ENCODE data around the gene IKZF1. TPM values are rescaled to one million over a fixed set of nuclear protein-coding genes. Genes with fewer than 3 reads are reported as not detected.

Gene IKZF1
- total and polyA plus RNA-seq, 9 of the 15 experiments (the other 6 are each of a cell fraction or from before 2014, with no cell fraction given) = 12.6 to 85.3 (median 44.7) TPM

DNA sequence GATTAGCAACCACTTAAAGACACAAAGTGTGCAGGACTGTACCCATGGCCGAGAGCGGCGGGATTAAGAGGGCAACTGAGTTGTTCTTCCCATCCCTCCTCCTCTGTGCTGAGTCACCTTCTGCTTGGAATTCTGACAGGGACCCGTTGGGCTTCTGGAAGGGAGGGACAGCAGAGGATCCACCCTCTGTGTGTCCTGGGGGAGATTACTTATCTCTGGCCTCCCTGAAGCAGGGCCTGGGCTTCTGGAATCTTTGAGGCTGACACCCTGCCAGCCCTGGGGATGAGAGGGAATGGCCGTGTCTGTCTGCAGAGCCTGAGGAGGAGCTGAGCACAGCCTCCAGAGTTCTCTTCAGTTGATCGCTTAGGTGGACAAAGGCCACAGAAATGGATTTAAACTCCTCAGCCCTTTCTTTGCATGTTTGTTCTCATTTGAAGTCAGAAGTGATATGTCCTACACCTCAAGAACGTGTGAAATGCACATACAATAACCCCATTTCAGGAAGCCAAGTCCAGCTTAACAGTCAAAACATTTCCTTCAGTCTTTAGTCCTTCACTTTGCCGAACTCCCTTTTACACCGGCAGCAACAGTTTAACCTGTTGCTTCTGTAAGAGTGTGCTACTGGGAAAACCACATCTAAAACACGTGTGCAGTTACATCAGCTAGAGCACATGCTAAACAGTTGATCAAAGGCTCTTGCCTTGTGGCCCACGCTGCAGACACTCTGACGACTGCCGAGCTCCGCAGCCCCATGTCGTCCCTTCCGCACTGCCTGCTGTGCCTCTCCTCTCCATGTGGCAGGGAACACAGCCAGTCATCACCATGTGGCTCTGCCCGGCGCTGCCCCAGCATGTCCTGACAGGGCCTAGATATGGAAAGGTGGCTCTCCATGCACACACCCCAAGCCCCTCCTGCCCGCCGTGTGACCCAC, 55.7 kb downstream of the IKZF1 start (continued):
- TF ChIP-seq, protein P1, sequence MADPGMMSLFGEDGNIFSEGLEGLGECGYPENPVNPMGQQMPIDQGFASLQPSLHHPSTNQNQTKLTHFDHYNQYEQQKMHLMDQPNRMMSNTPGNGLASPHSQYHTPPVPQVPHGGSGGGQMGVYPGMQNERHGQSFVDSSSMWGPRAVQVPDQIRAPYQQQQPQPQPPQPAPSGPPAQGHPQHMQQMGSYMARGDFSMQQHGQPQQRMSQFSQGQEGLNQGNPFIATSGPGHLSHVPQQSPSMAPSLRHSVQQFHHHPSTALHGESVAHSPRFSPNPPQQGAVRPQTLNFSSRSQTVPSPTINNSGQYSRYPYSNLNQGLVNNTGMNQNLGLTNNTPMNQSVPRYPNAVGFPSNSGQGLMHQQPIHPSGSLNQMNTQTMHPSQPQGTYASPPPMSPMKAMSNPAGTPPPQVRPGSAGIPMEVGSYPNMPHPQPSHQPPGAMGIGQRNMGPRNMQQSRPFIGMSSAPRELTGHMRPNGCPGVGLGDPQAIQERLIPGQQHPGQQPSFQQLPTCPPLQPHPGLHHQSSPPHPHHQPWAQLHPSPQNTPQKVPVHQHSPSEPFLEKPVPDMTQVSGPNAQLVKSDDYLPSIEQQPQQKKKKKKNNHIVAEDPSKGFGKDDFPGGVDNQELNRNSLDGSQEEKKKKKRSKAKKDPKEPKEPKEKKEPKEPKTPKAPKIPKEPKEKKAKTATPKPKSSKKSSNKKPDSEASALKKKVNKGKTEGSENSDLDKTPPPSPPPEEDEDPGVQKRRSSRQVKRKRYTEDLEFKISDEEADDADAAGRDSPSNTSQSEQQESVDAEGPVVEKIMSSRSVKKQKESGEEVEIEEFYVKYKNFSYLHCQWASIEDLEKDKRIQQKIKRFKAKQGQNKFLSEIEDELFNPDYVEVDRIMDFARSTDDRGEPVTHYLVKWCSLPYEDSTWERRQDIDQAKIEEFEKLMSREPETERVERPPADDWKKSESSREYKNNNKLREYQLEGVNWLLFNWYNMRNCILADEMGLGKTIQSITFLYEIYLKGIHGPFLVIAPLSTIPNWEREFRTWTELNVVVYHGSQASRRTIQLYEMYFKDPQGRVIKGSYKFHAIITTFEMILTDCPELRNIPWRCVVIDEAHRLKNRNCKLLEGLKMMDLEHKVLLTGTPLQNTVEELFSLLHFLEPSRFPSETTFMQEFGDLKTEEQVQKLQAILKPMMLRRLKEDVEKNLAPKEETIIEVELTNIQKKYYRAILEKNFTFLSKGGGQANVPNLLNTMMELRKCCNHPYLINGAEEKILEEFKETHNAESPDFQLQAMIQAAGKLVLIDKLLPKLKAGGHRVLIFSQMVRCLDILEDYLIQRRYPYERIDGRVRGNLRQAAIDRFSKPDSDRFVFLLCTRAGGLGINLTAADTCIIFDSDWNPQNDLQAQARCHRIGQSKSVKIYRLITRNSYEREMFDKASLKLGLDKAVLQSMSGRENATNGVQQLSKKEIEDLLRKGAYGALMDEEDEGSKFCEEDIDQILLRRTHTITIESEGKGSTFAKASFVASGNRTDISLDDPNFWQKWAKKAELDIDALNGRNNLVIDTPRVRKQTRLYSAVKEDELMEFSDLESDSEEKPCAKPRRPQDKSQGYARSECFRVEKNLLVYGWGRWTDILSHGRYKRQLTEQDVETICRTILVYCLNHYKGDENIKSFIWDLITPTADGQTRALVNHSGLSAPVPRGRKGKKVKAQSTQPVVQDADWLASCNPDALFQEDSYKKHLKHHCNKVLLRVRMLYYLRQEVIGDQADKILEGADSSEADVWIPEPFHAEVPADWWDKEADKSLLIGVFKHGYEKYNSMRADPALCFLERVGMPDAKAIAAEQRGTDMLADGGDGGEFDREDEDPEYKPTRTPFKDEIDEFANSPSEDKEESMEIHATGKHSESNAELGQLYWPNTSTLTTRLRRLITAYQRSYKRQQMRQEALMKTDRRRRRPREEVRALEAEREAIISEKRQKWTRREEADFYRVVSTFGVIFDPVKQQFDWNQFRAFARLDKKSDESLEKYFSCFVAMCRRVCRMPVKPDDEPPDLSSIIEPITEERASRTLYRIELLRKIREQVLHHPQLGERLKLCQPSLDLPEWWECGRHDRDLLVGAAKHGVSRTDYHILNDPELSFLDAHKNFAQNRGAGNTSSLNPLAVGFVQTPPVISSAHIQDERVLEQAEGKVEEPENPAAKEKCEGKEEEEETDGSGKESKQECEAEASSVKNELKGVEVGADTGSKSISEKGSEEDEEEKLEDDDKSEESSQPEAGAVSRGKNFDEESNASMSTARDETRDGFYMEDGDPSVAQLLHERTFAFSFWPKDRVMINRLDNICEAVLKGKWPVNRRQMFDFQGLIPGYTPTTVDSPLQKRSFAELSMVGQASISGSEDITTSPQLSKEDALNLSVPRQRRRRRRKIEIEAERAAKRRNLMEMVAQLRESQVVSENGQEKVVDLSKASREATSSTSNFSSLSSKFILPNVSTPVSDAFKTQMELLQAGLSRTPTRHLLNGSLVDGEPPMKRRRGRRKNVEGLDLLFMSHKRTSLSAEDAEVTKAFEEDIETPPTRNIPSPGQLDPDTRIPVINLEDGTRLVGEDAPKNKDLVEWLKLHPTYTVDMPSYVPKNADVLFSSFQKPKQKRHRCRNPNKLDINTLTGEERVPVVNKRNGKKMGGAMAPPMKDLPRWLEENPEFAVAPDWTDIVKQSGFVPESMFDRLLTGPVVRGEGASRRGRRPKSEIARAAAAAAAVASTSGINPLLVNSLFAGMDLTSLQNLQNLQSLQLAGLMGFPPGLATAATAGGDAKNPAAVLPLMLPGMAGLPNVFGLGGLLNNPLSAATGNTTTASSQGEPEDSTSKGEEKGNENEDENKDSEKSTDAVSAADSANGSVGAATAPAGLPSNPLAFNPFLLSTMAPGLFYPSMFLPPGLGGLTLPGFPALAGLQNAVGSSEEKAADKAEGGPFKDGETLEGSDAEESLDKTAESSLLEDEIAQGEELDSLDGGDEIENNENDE (IDR thresholded peaks at IDR 0.05; ENCODE audit: low read depth, low read length) = no peak
- TF ChIP-seq TAF9B (IDR thresholded peaks at IDR 0.05; ENCODE audit: partially characterized antibody) = no peak
- TF ChIP-seq, protein P2, sequence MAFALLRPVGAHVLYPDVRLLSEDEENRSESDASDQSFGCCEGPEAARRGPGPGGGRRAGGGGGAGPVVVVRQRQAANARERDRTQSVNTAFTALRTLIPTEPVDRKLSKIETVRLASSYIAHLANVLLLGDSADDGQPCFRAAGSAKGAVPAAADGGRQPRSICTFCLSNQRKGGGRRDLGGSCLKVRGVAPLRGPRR (CRISPR knock-in tag; IDR thresholded peaks at IDR 0.05) = peak; percentile 47; the same call in 1 of the 2 replicates
- no peak for TF ChIP-seq STAG1 (CRISPR knock-in tag; IDR thresholded peaks at IDR 0.05; ENCODE audit: borderline replicate concordance)
- TF ChIP-seq THRAP3 (IDR thresholded peaks at IDR 0.05; ENCODE audit: borderline replicate concordance) = no peak
- 0 out of 2 replicates have a peak, but pooled peaks have one; percentile 20 for TF ChIP-seq GATA2 (CRISPR knock-in tag; IDR thresholded peaks at IDR 0.05)
- TF ChIP-seq ZNF140 (CRISPR knock-in tag; IDR thresholded peaks at IDR 0.05) = no peak
- TF ChIP-seq RCOR1 (IDR thresholded peaks at IDR 0.05; ENCODE audit: borderline replicate concordance in 1 of 2, low read depth in 2 of 2, low read length in 2 of 2) = peak in 1 of 2 experiments; percentile 60; a peak in 1 of 4 replicates
- TF ChIP-seq PRPF4 (IDR thresholded peaks at IDR 0.05; ENCODE audit: insufficient read depth, low read depth, low read length, poor library complexity, severe bottlenecking) = no peak
- TF ChIP-seq NFATC3 (IDR thresholded peaks at IDR 0.05) = no peak
- no peak for TF ChIP-seq CBX1 (IDR thresholded peaks at IDR 0.05; ENCODE audit: low read depth)
- TF ChIP-seq, protein P3, sequence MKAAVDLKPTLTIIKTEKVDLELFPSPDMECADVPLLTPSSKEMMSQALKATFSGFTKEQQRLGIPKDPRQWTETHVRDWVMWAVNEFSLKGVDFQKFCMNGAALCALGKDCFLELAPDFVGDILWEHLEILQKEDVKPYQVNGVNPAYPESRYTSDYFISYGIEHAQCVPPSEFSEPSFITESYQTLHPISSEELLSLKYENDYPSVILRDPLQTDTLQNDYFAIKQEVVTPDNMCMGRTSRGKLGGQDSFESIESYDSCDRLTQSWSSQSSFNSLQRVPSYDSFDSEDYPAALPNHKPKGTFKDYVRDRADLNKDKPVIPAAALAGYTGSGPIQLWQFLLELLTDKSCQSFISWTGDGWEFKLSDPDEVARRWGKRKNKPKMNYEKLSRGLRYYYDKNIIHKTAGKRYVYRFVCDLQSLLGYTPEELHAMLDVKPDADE (conservative IDR thresholded peaks at IDR 0.05; ENCODE audit: control insufficient read depth, low read depth, low read length) = no peak
- TF ChIP-seq POLR2B (IDR thresholded peaks at IDR 0.05; ENCODE audit: low read depth, partially characterized antibody) = no peak
- TF ChIP-seq MTA1 (IDR thresholded peaks at IDR 0.05; ENCODE audit: borderline replicate concordance) = peak; percentile 51; the same call in 1 of the 2 replicates
